K562 (cell line): ENCODE results near the gene PHLDB1. TPM values are rescaled to one million over a fixed set of nuclear protein-coding genes. Genes with fewer than 3 reads are reported as not detected.

Source experiments
- ATF2 ChIP-seq: sonication (generic); formaldehyde crosslinking; IDR thresholded peaks from 2 replicates; pipeline ENCODE4 v1.8.1; 2022; ENCODE audit warnings: missing genetic modification reagents
- CCNT2 ChIP-seq: IDR thresholded peaks from 2 replicates; pipeline ENCODE4 v1.6.1; 2011; ENCODE audit warnings: borderline replicate concordance, low read depth, mild to moderate bottlenecking, moderate library complexity, mixed read lengths, low read length; ENCODE audit not compliant: insufficient read length; ENCODE audit errors: extremely low read depth
- GABPA ChIP-seq: fragments of 200-800 bp; sonication (Bioruptor generic); conservative IDR thresholded peaks from 2 replicates; pipeline ENCODE4 v1.6.1; 2016; ENCODE audit warnings: low read depth, missing genetic modification characterization, missing compliant biosample characterization
- GATAD2A ChIP-seq: fragments of 450-650 bp; IDR thresholded peaks from 2 replicates; pipeline ENCODE4 v1.6.1; 2017
- GMEB1 ChIP-seq: fragments of 250-450 bp; sonication (Bioruptor Pico); IDR thresholded peaks from 2 replicates; pipeline ENCODE4 v1.4.0; 2020; ENCODE audit warnings: mild to moderate bottlenecking
- L3MBTL2 ChIP-seq: fragments of 450-650 bp; IDR thresholded peaks from 2 replicates; pipeline ENCODE4 v1.6.1; 2016; ENCODE audit warnings: mild to moderate bottlenecking, moderate library complexity
- MED1 ChIP-seq: sonication (generic); formaldehyde crosslinking; IDR thresholded peaks from 2 replicates; pipeline ENCODE4 v1.8.1; 2023; ENCODE audit warnings: missing genetic modification reagents, borderline replicate concordance
- MEIS2 ChIP-seq: fragments of 450-650 bp; IDR thresholded peaks from 2 replicates; pipeline ENCODE4 v1.6.1; 2014; ENCODE audit warnings: mild to moderate bottlenecking; ENCODE audit not compliant: partially characterized antibody
- MTA1 ChIP-seq: fragments of 450-650 bp; IDR thresholded peaks from 2 replicates; pipeline ENCODE4 v1.6.1; 2017; ENCODE audit warnings: borderline replicate concordance
- NCOR1 ChIP-seq: fragments of 450-650 bp; IDR thresholded peaks from 2 replicates; pipeline ENCODE4 v1.6.1; 2016; ENCODE audit warnings: mild to moderate bottlenecking, moderate library complexity
- PBX2 ChIP-seq, 2 experiments: IDR thresholded peaks in 1 of 2; conservative IDR thresholded peaks in 1 of 2; 2 replicates each; pipeline ENCODE4 v1.6.1; 2016; ENCODE audit warnings: low read depth in 2 of 2, mild to moderate bottlenecking in 1 of 2, missing compliant biosample characterization in 1 of 2, missing genetic modification characterization in 1 of 2, moderate library complexity in 1 of 2
- RERE ChIP-seq: sonication (generic); formaldehyde crosslinking; IDR thresholded peaks from 2 replicates; pipeline ENCODE4 v1.8.0; 2023; ENCODE audit warnings: missing genetic modification reagents, mild to moderate bottlenecking, borderline replicate concordance
- SOX6 ChIP-seq: fragments of 450-650 bp; IDR thresholded peaks from 2 replicates; pipeline ENCODE4 v1.6.1; 2014; ENCODE audit warnings: mild to moderate bottlenecking
- TFAM ChIP-seq: fragments of 250-450 bp; sonication (Bioruptor Pico); conservative IDR thresholded peaks from 2 replicates; pipeline ENCODE4 v1.5.0; 2021; ENCODE audit warnings: mild to moderate bottlenecking, moderate library complexity
- ZFX ChIP-seq: sonication (generic); formaldehyde crosslinking; IDR thresholded peaks from 2 replicates; pipeline ENCODE4 v1.8.0; 2022; ENCODE audit warnings: mild to moderate bottlenecking, missing genetic modification reagents, moderate library complexity
- ZNF263 ChIP-seq: sonication (generic); formaldehyde crosslinking; IDR thresholded peaks from 2 replicates; pipeline ENCODE4 v1.8.0; 2022; ENCODE audit warnings: mild to moderate bottlenecking, missing genetic modification reagents, borderline replicate concordance
- ZNF707 ChIP-seq: fragments of 250-450 bp; sonication (Bioruptor Pico); conservative IDR thresholded peaks from 2 replicates; pipeline ENCODE4 v1.8.0; 2022; ENCODE audit warnings: inconsistent platforms, mild to moderate bottlenecking, moderate library complexity
- polyA plus RNA-seq, 8 experiments: library from polyadenylated mRNA; depleted of rRNA in 4 of 8; stranded (reverse) in 5 of 8; unstranded in 3 of 8; fragments of >200 nt; fragmentation: Nextera tagmentation in 2 of 8; fragmentation: Illumina TruSeq in 1 of 8; extraction: Ambion mirVana in 2 of 8; extraction: Trizol in 1 of 8; gene quantifications; 2 replicates each; pipeline versions ENCODE4 v1.2.1 to v1.2.3, GENCODE V29; 2011 to 2014; ENCODE audit warnings: inconsistent platforms in 1 of 8, missing spikeins in 1 of 8
- total RNA-seq, 7 experiments: library from RNA; depleted of rRNA in 6 of 7; stranded (reverse); fragments of >200 nt in 6 of 7; fragmentation: Illumina TruSeq in 2 of 7; extraction: Trizol in 2 of 7; gene quantifications; 2 replicates each; pipeline versions ENCODE4 v1.2.1 to v1.2.3, GENCODE V29; 2011 to 2021; ENCODE audit warnings: low replicate concordance in 1 of 7

The PHLDB1 gene
- total and polyA plus RNA-seq, 9 of the 15 experiments (the other 6 are each of a cell fraction or from before 2014, with no cell fraction given): 2.0 to 28.7 (median 16.2) TPM

- TF ChIP-seq PBX2 (CRISPR knock-in tag; IDR thresholded peaks at IDR 0.05; ENCODE audit: low read depth) (no peak), PBX2 (tag; conservative IDR thresholded peaks at IDR 0.05; ENCODE audit: low read depth) (peak; percentile 78), MED1 (CRISPR knock-in tag) (no peak), L3MBTL2 (0 out of 2 replicates have a peak, but pooled peaks have one; percentile 12), TFAM (no peak), ZNF263 (CRISPR knock-in tag) (no peak), GABPA (tag) (no peak), ZNF707 (CRISPR knock-in tag) (no peak), GATAD2A (no peak), SOX6 (peak; percentile 69), GMEB1 (no peak), ZFX (CRISPR knock-in tag) (no peak), CCNT2 (peak; percentile 69), NCOR1 (peak; percentile 84), RERE (no peak), MTA1 (peak; percentile 79), ATF2 (CRISPR knock-in tag) (no peak), MEIS2 (peak; percentile 89)
These were observed 34.3 kb upstream of the PHLDB1 start (continued) for GRCh38 chr11:118572981-118573550.
